ENCODE measurements around the gene FCHSD1. TPM values are rescaled to one million over a fixed set of nuclear protein-coding genes. Genes with fewer than 3 reads are reported as not detected.

The FCHSD1 gene
- total and polyA plus RNA-seq, 2 of the 4 experiments (the other 2 are of a cell fraction): 33.2 to 62.1 TPM

- Histone ChIP-seq H3K14ac (replicated peaks; ENCODE audit: low read depth, low read length) (no peak overlapping the region), H4K5ac (ENCODE audit: low read depth, low read length) (no peak overlapping the region), H3K56ac (ENCODE audit: extremely low read depth, insufficient read depth, low read length) (no peak overlapping the region), H2BK120ac (ENCODE audit: low read depth, low read length) (no peak overlapping the region), H4K20me1 (ENCODE audit: insufficient read depth, low read length) (peaks cover 3% of the 10 kb centered on the region; the same call in 1 of the 2 replicates), H2BK20ac (ENCODE audit: low read depth, low read length) (no peak overlapping the region), H3K4me3 (ENCODE audit: insufficient read depth, low read depth, low read length) (no peak overlapping the region), H3K27me3 (ENCODE audit: control insufficient read depth, insufficient read depth, low read length) (no peaks in the 10 kb centered on the region), H3K9ac (ENCODE audit: low read depth, low read length) (no peak overlapping the region), H2AK9ac (replicated peaks; ENCODE audit: low read depth, low read length, poor library complexity) (no peak overlapping the region), H3K23ac (ENCODE audit: low read depth, low read length) (no peak overlapping the region), H3K4me2 (ENCODE audit: low read depth, low read length) (no peak overlapping the region), H3K36me3 (ENCODE audit: control insufficient read depth, insufficient read depth, low read length) (peaks cover 43% of the 10 kb centered on the region), H4K8ac (ENCODE audit: low read depth in 2 of 2, low read length in 2 of 2) (no peak overlapping the region), H3K18ac (ENCODE audit: low read depth, low read length) (no peak overlapping the region), H3K9me3 (ENCODE audit: control insufficient read depth, insufficient read depth, low read length) (no peaks in the 10 kb centered on the region), H3K4ac (ENCODE audit: low read depth, low read length) (no peak overlapping the region), H2AFZ (replicated peaks; ENCODE audit: low read length, poor library complexity) (no peak overlapping the region), H2AK5ac (ENCODE audit: low read depth, low read length) (no peak overlapping the region), H3K4me1 (ENCODE audit: control insufficient read depth, insufficient read depth, low read length) (peaks cover 5% of the 10 kb centered on the region; the same call in 1 of the 2 replicates), H3K9me1 (ENCODE audit: insufficient read depth, low read length) (no peaks in the 10 kb centered on the region; the same call in 1 of the 2 replicates), H3K79me1 (ENCODE audit: low read depth in 1 of 2, low read length in 2 of 2) (peaks cover 10 to 17% of the 10 kb centered on the region in 2 experiments), H3K27ac (ENCODE audit: insufficient read depth, low read length) (no peak overlapping the region), H4K91ac (ENCODE audit: insufficient read depth, low read depth, low read length) (no peak overlapping the region), H2BK5ac (ENCODE audit: low read depth, low read length, poor library complexity, severe bottlenecking) (no peak overlapping the region), H2BK15ac (ENCODE audit: low read depth, low read length) (no peak overlapping the region)
- dilution Hi-C loops (cut with HindIII; ENCODE audit: low sequenced_read_pairs, unreplicated experiment): no loop called here
- ATAC-seq (ENCODE audit: low read depth): no peak
- no TSS peak for BruUV-seq (replicated peaks)
- intact Hi-C loops (cut with micrococcal nuclease): no loop called here
- ChIA-PET CTCF (no interaction called here), POLR2A (ENCODE audit: unreplicated experiment) (no interaction called here)
- TF ChIP-seq, protein P1, sequence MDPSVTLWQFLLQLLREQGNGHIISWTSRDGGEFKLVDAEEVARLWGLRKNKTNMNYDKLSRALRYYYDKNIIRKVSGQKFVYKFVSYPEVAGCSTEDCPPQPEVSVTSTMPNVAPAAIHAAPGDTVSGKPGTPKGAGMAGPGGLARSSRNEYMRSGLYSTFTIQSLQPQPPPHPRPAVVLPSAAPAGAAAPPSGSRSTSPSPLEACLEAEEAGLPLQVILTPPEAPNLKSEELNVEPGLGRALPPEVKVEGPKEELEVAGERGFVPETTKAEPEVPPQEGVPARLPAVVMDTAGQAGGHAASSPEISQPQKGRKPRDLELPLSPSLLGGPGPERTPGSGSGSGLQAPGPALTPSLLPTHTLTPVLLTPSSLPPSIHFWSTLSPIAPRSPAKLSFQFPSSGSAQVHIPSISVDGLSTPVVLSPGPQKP (IDR thresholded peaks at IDR 0.05; ENCODE audit: borderline replicate concordance, low read depth, low read length): no peak
- no peak for TF ChIP-seq FOS (IDR thresholded peaks at IDR 0.05; ENCODE audit: low read depth, low read length)
- no peak for TF ChIP-seq POLR2A (IDR thresholded peaks at IDR 0.05; ENCODE audit: low read depth, low read length)
- TF ChIP-seq CTCF (conservative IDR thresholded peaks at IDR 0.05; ENCODE audit: low read depth, low read length): no peak
- TF ChIP-seq MXI1 (IDR thresholded peaks at IDR 0.05; ENCODE audit: borderline replicate concordance, low read depth, low read length): no peak
- no peak for TF ChIP-seq MAFK (IDR thresholded peaks at IDR 0.05; ENCODE audit: low read depth, low read length)
- TF ChIP-seq RAD21 (IDR thresholded peaks at IDR 0.05; ENCODE audit: low read length): no peak
- no peak for TF ChIP-seq CHD1 (IDR thresholded peaks at IDR 0.05; ENCODE audit: low read depth, low read length)
- TF ChIP-seq CEBPB (IDR thresholded peaks at IDR 0.05; ENCODE audit: low read depth, low read length): no peak
- no peak for TF ChIP-seq RFX5 (IDR thresholded peaks at IDR 0.05; ENCODE audit: low read depth, low read length)
- in situ Hi-C loops (cut with MboI; ENCODE audit: low sequenced_read_pairs): no loop called here
- WGBS, 2 experiments (ENCODE audit: extremely low coverage in 2 of 2, insufficient read length in 1 of 2): no CpG with 5 or more reads among the region's 5 CpGs
- DNase-seq: no peak
Measured at GRCh38 chr5:141647242-141647641, 4.0 kb downstream of the FCHSD1 start.

Measured in IMR-90 (cell line).